C4-2B (cell line): Measurements from ENCODE around the gene SELENOW.

ENCODE experiments used
- CTCF ChIP-seq: fragments of 450-650 bp; conservative IDR thresholded peaks from 2 replicates; pipeline ENCODE4 v1.5.1; 2017; ENCODE audit warnings: mild to moderate bottlenecking
- ZFX ChIP-seq: fragments of 450-650 bp; IDR thresholded peaks from 2 replicates; pipeline ENCODE4 v1.6.1; 2017

GRCh38 chr19:47806435-47806834, 27.9 kb downstream of the SELENOW start:
- TF ChIP-seq CTCF (no peak), ZFX (no peak)
